Kidney (tissue), 14 donors: ENCODE data around the gene TECTA. TPM values are rescaled to one million over a fixed set of nuclear protein-coding genes. Genes with fewer than 3 reads are reported as not detected.

Source experiments
- DNase-seq, 5 donors: peaks; one replicate each; pipeline ENCODE4 v3.0.0-alpha.2; 2013 to 2020
- FAIRE-seq: peaks from 2 replicates; lab custom pipeline; 2012; peaks lifted over from hg19 to GRCh38; lab: Jason Lieb, UNC
- H3K27ac ChIP-seq, 2 donors: one replicate each; pipeline ENCODE4 v1.7.0; 2013; ENCODE audit warnings: low read depth in 2 of 2, low read length in 2 of 2, inconsistent platforms in 1 of 2
- H3K27me3 ChIP-seq: one replicate; pipeline ENCODE4 v1.7.1; 2013; ENCODE audit warnings: low read length, inconsistent platforms; ENCODE audit not compliant: control insufficient read depth, insufficient read depth
- H3K36me3 ChIP-seq, 3 donors: one replicate each; pipeline versions ENCODE4 v1.7.0 to v1.7.1; 2013; ENCODE audit warnings: low read length in 3 of 3, control low read depth in 1 of 3, inconsistent platforms in 1 of 3; ENCODE audit not compliant: insufficient read depth in 3 of 3, control insufficient read depth in 2 of 3
- H3K4me1 ChIP-seq, 3 donors: one replicate each; pipeline versions ENCODE4 v1.7.0 to v1.7.1; 2013; ENCODE audit warnings: low read length in 3 of 3, inconsistent platforms in 1 of 3, low read depth in 1 of 3; ENCODE audit not compliant: control insufficient read depth in 2 of 3, insufficient read depth in 2 of 3
- H3K4me3 ChIP-seq, 3 donors: one replicate each; pipeline versions ENCODE4 v1.7.0 to v1.8.1; 2013; ENCODE audit warnings: low read length in 3 of 3, control low read depth in 1 of 3, inconsistent platforms in 1 of 3
- H3K9ac ChIP-seq, 3 donors: one replicate each; pipeline versions ENCODE4 v1.7.0 to v1.7.1; 2013; ENCODE audit warnings: low read length in 3 of 3, control low read depth in 1 of 3, inconsistent platforms in 1 of 3
- H3K9me3 ChIP-seq, 3 donors: one replicate each; pipeline versions ENCODE4 v1.7.0 to v1.7.1; 2013; ENCODE audit warnings: low read length in 3 of 3, control low read depth in 1 of 3, inconsistent platforms in 1 of 3; ENCODE audit not compliant: control insufficient read depth in 2 of 3, insufficient read depth in 1 of 3
- intact Hi-C: fragments of 100-400 bp; cut with DNase I; formaldehyde crosslinking; loops from one replicate; pipeline ENCODE4 v1.11.1; 2022
- polyA plus RNA-seq: library from polyadenylated mRNA; stranded (reverse); fragments of 350-450 nt; fragmentation: Illumina TruSeq; extraction: RNeasy Lipid Tissue Mini Kit (QIAGEN cat#74804); gene quantifications from one replicate; pipeline ENCODE4 v1.2.3, GENCODE V29; 2014; ENCODE audit warnings: low read depth, low replicate concordance; ENCODE audit not compliant: insufficient read depth
- total RNA-seq: library from RNA; stranded (reverse); fragmentation: NEBNext Ultra II Directional; extraction: Animal tissue kit (Norgen Biotek cat#: 25700); gene quantifications from one replicate; pipeline ENCODE4 v1.2.1, GENCODE V29; 2021
- TF ChIP-seq, protein P1 (sequence below): IDR thresholded peaks from 3 replicates; pipeline ENCODE4 v1.5.1; 2012; ENCODE audit warnings: mild to moderate bottlenecking, moderate library complexity, borderline replicate concordance; ENCODE audit not compliant: insufficient read depth; ENCODE audit errors: extremely low read depth
- donor health status: control.
- donor health status: control.
- donor health status: control.
- donor health status: control.
- donor health status: control.
- donor health status: DM: yes; HTN: yes; CAD: no.
- donor health status: Normal renal cell carcinoma (clear cell type).

TECTA gene
- total and polyA plus RNA-seq, 2 donors from 2014 or later, result 0.54 to 1.2 TPM

DNA sequence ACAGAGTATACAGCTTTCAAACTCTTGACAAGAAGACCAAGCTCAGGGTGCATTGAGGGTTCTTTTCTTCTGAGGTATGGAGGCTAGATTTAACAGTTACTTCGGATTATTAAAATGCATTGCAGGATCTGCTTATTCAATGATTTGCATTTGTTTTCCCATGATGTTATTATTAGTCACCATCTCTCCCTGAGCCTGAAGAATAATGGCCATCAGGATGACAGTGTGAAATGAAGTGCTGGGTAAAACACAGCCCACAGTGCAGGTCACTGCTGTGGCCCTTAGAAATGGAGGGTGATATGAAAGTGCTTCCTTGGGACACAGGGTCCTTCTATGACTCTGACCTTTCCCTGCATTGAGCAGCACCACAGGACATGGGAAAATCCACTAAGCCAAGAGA lies 40.0 kb downstream of the TECTA start:
- Histone ChIP-seq H3K4me3 (no peak overlapping the region), H3K4me1 (no peaks in the 10 kb centered on the region), H3K36me3 (no peaks in the 10 kb centered on the region), H3K27me3 (no peaks in the 10 kb centered on the region), H3K27ac (no peak overlapping the region), H3K9me3 (no peaks in the 10 kb centered on the region), H3K9ac (no peak overlapping the region)
- intact Hi-C loops, result no loop called here
- DNase-seq (no peak), FAIRE-seq (no peak)
- TF ChIP-seq, protein P1, sequence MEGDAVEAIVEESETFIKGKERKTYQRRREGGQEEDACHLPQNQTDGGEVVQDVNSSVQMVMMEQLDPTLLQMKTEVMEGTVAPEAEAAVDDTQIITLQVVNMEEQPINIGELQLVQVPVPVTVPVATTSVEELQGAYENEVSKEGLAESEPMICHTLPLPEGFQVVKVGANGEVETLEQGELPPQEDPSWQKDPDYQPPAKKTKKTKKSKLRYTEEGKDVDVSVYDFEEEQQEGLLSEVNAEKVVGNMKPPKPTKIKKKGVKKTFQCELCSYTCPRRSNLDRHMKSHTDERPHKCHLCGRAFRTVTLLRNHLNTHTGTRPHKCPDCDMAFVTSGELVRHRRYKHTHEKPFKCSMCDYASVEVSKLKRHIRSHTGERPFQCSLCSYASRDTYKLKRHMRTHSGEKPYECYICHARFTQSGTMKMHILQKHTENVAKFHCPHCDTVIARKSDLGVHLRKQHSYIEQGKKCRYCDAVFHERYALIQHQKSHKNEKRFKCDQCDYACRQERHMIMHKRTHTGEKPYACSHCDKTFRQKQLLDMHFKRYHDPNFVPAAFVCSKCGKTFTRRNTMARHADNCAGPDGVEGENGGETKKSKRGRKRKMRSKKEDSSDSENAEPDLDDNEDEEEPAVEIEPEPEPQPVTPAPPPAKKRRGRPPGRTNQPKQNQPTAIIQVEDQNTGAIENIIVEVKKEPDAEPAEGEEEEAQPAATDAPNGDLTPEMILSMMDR, result no peak

DNA sequence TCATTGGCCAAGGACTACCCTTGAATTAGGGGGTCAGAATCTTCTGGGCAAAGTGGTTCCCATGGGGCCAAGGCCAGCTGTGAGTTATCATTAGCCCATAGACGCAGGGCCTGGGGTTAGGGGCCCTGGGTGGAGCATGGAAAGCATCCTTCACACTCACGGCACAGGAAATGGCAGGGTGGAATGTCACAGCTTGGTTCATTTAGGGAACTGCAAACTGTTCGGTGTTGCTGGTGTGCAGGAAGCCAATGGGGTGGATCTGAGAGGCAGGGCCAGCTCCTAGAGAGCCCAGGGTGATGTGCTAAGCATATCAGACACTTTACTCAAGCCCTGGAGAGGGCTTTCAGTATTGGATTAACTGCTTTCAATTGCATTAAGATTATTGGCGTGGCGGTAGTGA lies 42.9 kb downstream of the TECTA start:
- no peaks in the 10 kb centered on the region for H3K9me3 ChIP-seq
- DNase-seq (no peak), FAIRE-seq (no peak)
- H3K9ac ChIP-seq, result no peak overlapping the region
- TF ChIP-seq, protein P1, result no peak
- H3K4me1 ChIP-seq, result no peaks in the 10 kb centered on the region
- H3K36me3 ChIP-seq, result no peaks in the 10 kb centered on the region
- no peak overlapping the region for H3K27ac ChIP-seq
- H3K27me3 ChIP-seq, result no peaks in the 10 kb centered on the region
- intact Hi-C loops, result no loop called here
- H3K4me3 ChIP-seq, result no peak overlapping the region

DNA sequence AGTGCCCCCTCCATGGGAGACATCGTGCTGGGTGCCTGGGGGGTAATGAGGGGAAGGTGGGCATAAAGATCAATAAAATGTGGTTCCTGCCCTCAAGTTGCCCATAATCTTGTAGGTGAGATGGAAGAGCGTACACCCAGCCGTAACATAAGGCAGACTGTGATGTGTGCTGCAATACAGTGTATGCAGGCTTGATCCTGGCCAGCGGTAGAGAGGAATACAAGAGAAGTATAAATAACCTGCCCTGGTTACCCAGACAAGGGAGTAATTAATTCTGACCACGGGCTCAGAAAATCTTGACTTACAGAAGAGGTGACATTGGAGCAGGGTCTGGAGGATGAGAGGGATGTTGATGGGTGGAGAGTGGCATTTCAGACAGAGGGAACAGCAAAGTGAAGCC lies 43.7 kb downstream of the TECTA start:
- no peaks in the 10 kb centered on the region for H3K9me3 ChIP-seq
- FAIRE-seq, result no peak
- intact Hi-C loops, result no loop called here

More for the DNA sequence above, 43.7 kb downstream of the TECTA start:
- Histone ChIP-seq H3K9ac (no peak overlapping the region), H3K27me3 (no peaks in the 10 kb centered on the region), H3K4me1 (no peaks in the 10 kb centered on the region), H3K4me3 (no peak overlapping the region), H3K27ac (no peak overlapping the region), H3K36me3 (no peaks in the 10 kb centered on the region)
- TF ChIP-seq, protein P1, result no peak
- DNase-seq, result no peak
